H1 (cell line): ENCODE measurements around the gene PHACTR2. TPM values are rescaled to one million over a fixed set of nuclear protein-coding genes. Genes with fewer than 3 reads are reported as not detected.

Experiments used
- CHD7 ChIP-seq: fragments of 300-600 bp; sonication (generic); IDR thresholded peaks from 2 replicates; pipeline ENCODE4 v1.7.1; 2012; ENCODE audit warnings: low read length, moderate library complexity, mild to moderate bottlenecking, inconsistent platforms; ENCODE audit not compliant: insufficient replicate concordance
- TAF1 ChIP-seq: IDR thresholded peaks from 2 replicates; pipeline ENCODE4 v1.6.1; 2011; ENCODE audit warnings: mild to moderate bottlenecking, low read depth, low read length
- polyA plus RNA-seq, 7 experiments: library from polyadenylated mRNA; depleted of rRNA in 3 of 7; stranded (reverse) in 5 of 7; unstranded in 2 of 7; fragments of >200 nt in 5 of 7; fragments of 200-250 nt in 2 of 7; gene quantifications; 1 replicate in 5 of 7; 2 replicates in 1 of 7; 4 replicates in 1 of 7; pipeline versions ENCODE4 v1.2.1 to v1.2.3, GENCODE V29; 2011 to 2013; ENCODE audit warnings: missing spikeins in 2 of 7, mixed read lengths in 2 of 7
- total RNA-seq: library from RNA; stranded (reverse); fragmentation: NEBNext Ultra II Directional; extraction: Animal tissue kit (Norgen Biotek cat#: 25700); gene quantifications from 2 replicates; pipeline ENCODE4 v1.2.1, GENCODE V29; 2021

The PHACTR2 gene
- total and polyA plus RNA-seq, 2 of the 8 experiments (the other 6 are each of a cell fraction or from before 2014, with no cell fraction given): 16.9 to 131 TPM

- TF ChIP-seq CHD7 (no peak), TAF1 (no peak)
Measured at GRCh38 chr6:143845033-143845432, 167.3 kb downstream of the PHACTR2 start (continued).
